Astrocyte (in vitro differentiated cells and primary cell): ENCODE measurements around the gene SPZ1. TPM values are rescaled to one million over a fixed set of nuclear protein-coding genes. Genes with fewer than 3 reads are reported as not detected.

Experiments used
- DNase-seq: peaks from one replicate; pipeline ENCODE4 v3.0.0-alpha.2; 2010; ENCODE audit warnings: low read depth
- FAIRE-seq: peaks from 2 replicates; lab custom pipeline; 2011; peaks lifted over from hg19 to GRCh38; lab: Jason Lieb, UNC
- H2AFZ ChIP-seq: 2 replicates; pipeline ENCODE4 v1.6.0; 2012; ENCODE audit warnings: low read depth, low read length, inconsistent platforms
- H3K27ac ChIP-seq: 2 replicates; pipeline ENCODE4 v1.5.1; 2011; ENCODE audit warnings: low read depth, low read length, inconsistent platforms
- H3K27me3 ChIP-seq: 2 replicates; pipeline ENCODE4 v1.6.0; 2011; ENCODE audit warnings: low read length, inconsistent platforms; ENCODE audit not compliant: insufficient read depth
- H3K36me3 ChIP-seq: 2 replicates; pipeline ENCODE4 v1.5.1; 2011; ENCODE audit warnings: low read length, inconsistent platforms; ENCODE audit not compliant: insufficient read depth
- H3K4me1 ChIP-seq: 2 replicates; pipeline ENCODE4 v1.5.1; 2011; ENCODE audit warnings: low read length, inconsistent platforms; ENCODE audit not compliant: insufficient read depth
- H3K4me2 ChIP-seq: 2 replicates; pipeline ENCODE4 v1.6.0; 2012; ENCODE audit warnings: low read length, inconsistent platforms
- H3K4me3 ChIP-seq: 2 replicates; pipeline ENCODE4 v1.5.1; 2011; ENCODE audit warnings: low read depth, mild to moderate bottlenecking, low read length, inconsistent platforms; ENCODE audit not compliant: insufficient read depth
- H3K79me2 ChIP-seq: 2 replicates; pipeline ENCODE4 v1.6.0; 2012; ENCODE audit warnings: mild to moderate bottlenecking, low read length, inconsistent platforms; ENCODE audit not compliant: insufficient read depth
- H3K9ac ChIP-seq: 2 replicates; pipeline ENCODE4 v1.6.0; 2012; ENCODE audit warnings: mild to moderate bottlenecking, low read length, inconsistent platforms
- H3K9me3 ChIP-seq: 2 replicates; pipeline ENCODE4 v1.5.1; 2012; ENCODE audit warnings: low read depth, mild to moderate bottlenecking, low read length, inconsistent platforms; ENCODE audit not compliant: insufficient read depth
- H4K20me1 ChIP-seq: 2 replicates; pipeline ENCODE4 v1.6.0; 2012; ENCODE audit warnings: low read length, inconsistent platforms; ENCODE audit not compliant: insufficient read depth
- H3K27ac Mint-ChIP-seq: one replicate; pipeline ENCODE4 v1.8.0; 2021; ENCODE audit warnings: mild to moderate bottlenecking, mixed read lengths; ENCODE audit not compliant: unreplicated experiment
- H3K27me3 Mint-ChIP-seq: one replicate; pipeline ENCODE4 v1.8.0; 2021; ENCODE audit warnings: low read depth, mixed read lengths; ENCODE audit not compliant: unreplicated experiment
- H3K36me3 Mint-ChIP-seq: one replicate; pipeline ENCODE4 v1.8.0; 2021; ENCODE audit warnings: low read depth, mixed read lengths; ENCODE audit not compliant: unreplicated experiment
- H3K4me1 Mint-ChIP-seq: one replicate; pipeline ENCODE4 v1.8.0; 2021; ENCODE audit warnings: low read depth, mixed read lengths; ENCODE audit not compliant: unreplicated experiment
- H3K4me3 Mint-ChIP-seq: one replicate; pipeline ENCODE4 v1.8.0; 2021; ENCODE audit warnings: mild to moderate bottlenecking, moderate library complexity, mixed read lengths; ENCODE audit not compliant: unreplicated experiment
- H3K9me3 Mint-ChIP-seq: one replicate; pipeline ENCODE4 v1.8.0; 2021; ENCODE audit warnings: mild to moderate bottlenecking, mixed read lengths; ENCODE audit not compliant: unreplicated experiment
- CTCF ChIP-seq: IDR thresholded peaks from 2 replicates; pipeline ENCODE4 v1.5.1; 2011; ENCODE audit warnings: low read depth, mild to moderate bottlenecking, inconsistent platforms, low read length, moderate library complexity; ENCODE audit not compliant: insufficient read depth
- EZH2 ChIP-seq: IDR thresholded peaks from 2 replicates; pipeline ENCODE4 v1.6.1; 2012; ENCODE audit warnings: mild to moderate bottlenecking, low read length, inconsistent platforms; ENCODE audit not compliant: insufficient read depth
- total RNA-seq: library from RNA; stranded (reverse); gene quantifications from 2 replicates; pipeline ENCODE4 v1.2.1, GENCODE V29; 2021

SPZ1 gene
- total RNA-seq, 1 donor from 2014 or later: not detected

- Mint-ChIP-seq H3K27ac (no peak overlapping the region), H3K27me3 (no peaks in the 10 kb centered on the region), H3K36me3 (no peaks in the 10 kb centered on the region), H3K4me3 (no peak overlapping the region), H3K9me3 (peaks cover 3% of the 10 kb centered on the region), H3K4me1 (no peaks in the 10 kb centered on the region)
- H3K4me1 ChIP-seq: no peaks in the 10 kb centered on the region
- TF ChIP-seq CTCF: no peak
- no peak for TF ChIP-seq EZH2
- H3K4me2 ChIP-seq: no peak overlapping the region
- no peaks in the 10 kb centered on the region for H4K20me1 ChIP-seq
- no peaks in the 10 kb centered on the region for H3K36me3 ChIP-seq
- no peaks in the 10 kb centered on the region for H3K79me2 ChIP-seq
- H3K27ac ChIP-seq: no peak overlapping the region
- no peak overlapping the region for H3K4me3 ChIP-seq
- H2AFZ ChIP-seq: no peak overlapping the region
- DNase-seq (no peak), FAIRE-seq (no peak)
- H3K9ac ChIP-seq: no peak overlapping the region
- no peaks in the 10 kb centered on the region for H3K9me3 ChIP-seq
- H3K27me3 ChIP-seq: no peaks in the 10 kb centered on the region
Measured at GRCh38 chr5:80368661-80369480, 49.1 kb downstream of the SPZ1 start.

- no peak overlapping the region for H3K9ac ChIP-seq
- H3K9me3 ChIP-seq: no peaks in the 10 kb centered on the region
- DNase-seq: no peak
- TF ChIP-seq CTCF: no peak
- no peak for TF ChIP-seq EZH2
- H3K4me1 Mint-ChIP-seq: no peaks in the 10 kb centered on the region
- no peaks in the 10 kb centered on the region for H3K79me2 ChIP-seq
- H3K4me2 ChIP-seq: no peak overlapping the region
- no peak overlapping the region for H3K4me3 Mint-ChIP-seq
- H3K27me3 ChIP-seq: no peaks in the 10 kb centered on the region
- H3K36me3 ChIP-seq: no peaks in the 10 kb centered on the region
- no peak overlapping the region for H3K27ac ChIP-seq
- H3K27me3 Mint-ChIP-seq: no peaks in the 10 kb centered on the region
- H2AFZ ChIP-seq: no peak overlapping the region
- H4K20me1 ChIP-seq: no peaks in the 10 kb centered on the region
- peaks cover 3% of the 10 kb centered on the region for H3K9me3 Mint-ChIP-seq
- no peak overlapping the region for H3K27ac Mint-ChIP-seq
- no peaks in the 10 kb centered on the region for H3K4me1 ChIP-seq
- no peak overlapping the region for H3K4me3 ChIP-seq
- no peak for FAIRE-seq
- H3K36me3 Mint-ChIP-seq: no peaks in the 10 kb centered on the region
Measured at GRCh38 chr5:80369521-80369920, 49.7 kb downstream of the SPZ1 start.

- no peaks in the 10 kb centered on the region for H3K36me3 Mint-ChIP-seq
- Histone ChIP-seq H3K27ac (no peak overlapping the region), H3K4me1 (no peaks in the 10 kb centered on the region), H3K4me3 (no peak overlapping the region), H3K9ac (no peak overlapping the region), H3K36me3 (no peaks in the 10 kb centered on the region), H3K4me2 (no peak overlapping the region), H2AFZ (no peak overlapping the region), H3K9me3 (no peaks in the 10 kb centered on the region), H3K79me2 (no peaks in the 10 kb centered on the region), H3K27me3 (no peaks in the 10 kb centered on the region), H4K20me1 (no peaks in the 10 kb centered on the region)
- peaks cover 3% of the 10 kb centered on the region for H3K9me3 Mint-ChIP-seq
- H3K27me3 Mint-ChIP-seq: no peaks in the 10 kb centered on the region
- H3K4me3 Mint-ChIP-seq: no peak overlapping the region
- DNase-seq (no peak), FAIRE-seq (no peak)
- H3K4me1 Mint-ChIP-seq: no peaks in the 10 kb centered on the region
- no peak overlapping the region for H3K27ac Mint-ChIP-seq
- no peak for TF ChIP-seq CTCF
- no peak for TF ChIP-seq EZH2
Measured at GRCh38 chr5:80370390-80370789, 50.6 kb downstream of the SPZ1 start.
